ENCODE data around the gene PHTF2. TPM values are rescaled to one million over a fixed set of nuclear protein-coding genes. Genes with fewer than 3 reads are reported as not detected.
A peak's percentile ranks its signal among the peaks of the same experiment; 100 is the strongest.
"Not testable (repeated sequence)": the region's sequence is repeated elsewhere in the genome, so short reads cannot be mapped to it uniquely, and the experiment has no call there.

PHTF2 gene
- total RNA-seq, 5 donors from 2014 or later (not counting 1 experiment from before 2014, with no cell fraction given) = 19.7 to 35.8 (median 28.0) TPM

- H3K9me3 Mint-ChIP-seq = no peaks in the 10 kb centered on the region
- Histone ChIP-seq H3K27me3 (replicated peaks in 1 of 2; ENCODE audit: control insufficient read depth in 2 of 2, extremely low read depth in 1 of 2, insufficient read depth in 2 of 2, low read length in 1 of 2) (no peaks in the 10 kb centered on the region), H3K9me3 (no peaks in the 10 kb centered on the region), H3K27ac (ENCODE audit: low read length) (no peak overlapping the region), H3K4me3 (ENCODE audit: control insufficient read depth in 1 of 2, extremely low read depth in 1 of 2, low read length in 1 of 2) (no peak overlapping the region), H3K4me1 (ENCODE audit: control insufficient read depth in 1 of 2, extremely low read depth in 1 of 2, insufficient read depth in 2 of 2, low read length in 2 of 2) (no peaks in the 10 kb centered on the region), H3K36me3 (ENCODE audit: control insufficient read depth in 2 of 2, extremely low read depth in 1 of 2, insufficient read depth in 1 of 2, low read length in 1 of 2) (peaks cover 0 to 60% of the 10 kb centered on the region in 2 donors)
- H3K27ac Mint-ChIP-seq = no peak overlapping the region
- no peak for DNase-seq
- H3K36me3 Mint-ChIP-seq = peaks cover 38% of the 10 kb centered on the region
- ChIA-PET POLR2A (no interaction called here), CTCF (interaction anchor here in 1 of 2 donors (1.5 kb wide), 1 partner anchor 9 kb away, joined by 3 read pairs; no protein-coding TSS in a partner anchor)
- H3K4me1 Mint-ChIP-seq = peaks cover 3 to 7% (median 6%) of the 10 kb centered on the region in 3 donors
- H3K4me3 Mint-ChIP-seq = no peak overlapping the region
- no peaks in the 10 kb centered on the region for H3K27me3 Mint-ChIP-seq
- ATAC-seq (replicated peaks in 1 of 4) = no peak
Observed at GRCh38 chr7:77771901-77772300, 26.7 kb upstream of the PHTF2 start.

GRCh38 chr7:77778535-77778934 lies 20.0 kb upstream of the PHTF2 start:
- WGBS (ENCODE audit: insufficient coverage) = 100% methylated on average over 1 of the region's 2 CpGs
- ATAC-seq (replicated peaks in 1 of 4) (no peak), DNase-seq (no peak)
- Mint-ChIP-seq H3K36me3 (peaks cover 58% of the 10 kb centered on the region), H3K4me1 (peaks cover 0 to 11% (median 6%) of the 10 kb centered on the region in 3 donors), H3K9me3 (no peaks in the 10 kb centered on the region), H3K27me3 (no peaks in the 10 kb centered on the region), H3K4me3 (no peak overlapping the region), H3K27ac (peak overlapping the region; percentile 4 to 14)
- Histone ChIP-seq H3K27me3 (replicated peaks in 1 of 2; ENCODE audit: control insufficient read depth in 2 of 2, extremely low read depth in 1 of 2, insufficient read depth in 2 of 2, low read length in 1 of 2) (no peaks in the 10 kb centered on the region), H3K9me3 (no peaks in the 10 kb centered on the region), H3K36me3 (ENCODE audit: control insufficient read depth in 2 of 2, extremely low read depth in 1 of 2, insufficient read depth in 1 of 2, low read length in 1 of 2) (peaks cover 4 to 47% of the 10 kb centered on the region in 2 donors), H3K4me3 (ENCODE audit: control insufficient read depth in 1 of 2, extremely low read depth in 1 of 2, low read length in 1 of 2) (no peak overlapping the region), H3K27ac (ENCODE audit: low read length) (no peak overlapping the region), H3K4me1 (ENCODE audit: control insufficient read depth in 1 of 2, extremely low read depth in 1 of 2, insufficient read depth in 2 of 2, low read length in 2 of 2) (no peaks in the 10 kb centered on the region)
- ChIA-PET CTCF (no interaction called here), POLR2A (no interaction called here)

- H3K4me1 ChIP-seq (ENCODE audit: control insufficient read depth in 1 of 2, extremely low read depth in 1 of 2, insufficient read depth in 2 of 2, low read length in 2 of 2) = no peaks in the 10 kb centered on the region
- no peaks in the 10 kb centered on the region for H3K9me3 ChIP-seq
- Mint-ChIP-seq H3K36me3 (peaks cover 48% of the 10 kb centered on the region), H3K9me3 (no peaks in the 10 kb centered on the region), H3K4me3 (no peak overlapping the region), H3K27ac (no peak overlapping the region), H3K27me3 (no peaks in the 10 kb centered on the region), H3K4me1 (peaks cover 0 to 8% (median 0%) of the 10 kb centered on the region in 3 donors)
- ATAC-seq (replicated peaks in 1 of 4) = no peak
- no peak overlapping the region for H3K4me3 ChIP-seq (ENCODE audit: control insufficient read depth in 1 of 2, extremely low read depth in 1 of 2, low read length in 1 of 2)
- WGBS (ENCODE audit: insufficient coverage) = no CpG with 5 or more reads among the region's 4 CpGs
- H3K27me3 ChIP-seq (replicated peaks in 1 of 2; ENCODE audit: control insufficient read depth in 2 of 2, extremely low read depth in 1 of 2, insufficient read depth in 2 of 2, low read length in 1 of 2) = no peaks in the 10 kb centered on the region
- ChIA-PET CTCF (interaction anchor here in 1 of 2 donors (1.3 kb wide), 1 partner anchor 23 kb away, joined by 3 read pairs; no protein-coding TSS in a partner anchor), POLR2A (no interaction called here)
- DNase-seq = no peak
- peaks cover 10 to 27% of the 10 kb centered on the region in 2 donors for H3K36me3 ChIP-seq (ENCODE audit: control insufficient read depth in 2 of 2, extremely low read depth in 1 of 2, insufficient read depth in 1 of 2, low read length in 1 of 2)
- H3K27ac ChIP-seq (ENCODE audit: low read length) = no peak overlapping the region
Observed at GRCh38 chr7:77782383-77782782, 16.2 kb upstream of the PHTF2 start.

GRCh38 chr7:77783111-77783510 lies 15.5 kb upstream of the PHTF2 start:
- no peak for ATAC-seq (replicated peaks in 1 of 4)
- H3K27ac Mint-ChIP-seq = peak overlapping the region; percentile 23 to 39
- peaks cover 44% of the 10 kb centered on the region for H3K36me3 Mint-ChIP-seq

GRCh38 chr7:77783545-77783944 lies 15.0 kb upstream of the PHTF2 start:
- Histone ChIP-seq H3K4me3 (ENCODE audit: control insufficient read depth in 1 of 2, extremely low read depth in 1 of 2, low read length in 1 of 2) (no peak overlapping the region), H3K27ac (ENCODE audit: low read length) (no peak overlapping the region), H3K36me3 (ENCODE audit: control insufficient read depth in 2 of 2, extremely low read depth in 1 of 2, insufficient read depth in 1 of 2, low read length in 1 of 2) (peaks cover 7 to 23% of the 10 kb centered on the region in 2 donors), H3K9me3 (no peaks in the 10 kb centered on the region), H3K27me3 (replicated peaks in 1 of 2; ENCODE audit: control insufficient read depth in 2 of 2, extremely low read depth in 1 of 2, insufficient read depth in 2 of 2, low read length in 1 of 2) (no peaks in the 10 kb centered on the region), H3K4me1 (ENCODE audit: control insufficient read depth in 1 of 2, extremely low read depth in 1 of 2, insufficient read depth in 2 of 2, low read length in 2 of 2) (no peaks in the 10 kb centered on the region)
- Mint-ChIP-seq H3K9me3 (no peaks in the 10 kb centered on the region), H3K4me3 (no peak overlapping the region), H3K36me3 (peaks cover 39% of the 10 kb centered on the region), H3K27me3 (no peaks in the 10 kb centered on the region), H3K27ac (peak overlapping the region; percentile 23 to 39), H3K4me1 (peaks cover 0 to 8% (median 0%) of the 10 kb centered on the region in 3 donors)
- POLR2A ChIA-PET = no interaction called here
- ATAC-seq (replicated peaks in 1 of 4) = no peak
- no peak for DNase-seq
- CTCF ChIA-PET = interaction anchor here in 1 of 2 donors (1.3 kb wide), 1 partner anchor 24 kb away, joined by 3 read pairs; no protein-coding TSS in a partner anchor
- WGBS (ENCODE audit: insufficient coverage) = no CpG with 5 or more reads among the region's 3 CpGs

More at GRCh38 chr7:77783111-77783510, 15.5 kb upstream of the PHTF2 start:
- H3K9me3 ChIP-seq = no peaks in the 10 kb centered on the region
- H3K4me1 Mint-ChIP-seq = peaks cover 0 to 8% (median 0%) of the 10 kb centered on the region in 3 donors
- H3K9me3 Mint-ChIP-seq = no peaks in the 10 kb centered on the region
- H3K4me3 Mint-ChIP-seq = no peak overlapping the region
- no CpG with 5 or more reads among the region's 1 CpG for WGBS (ENCODE audit: insufficient coverage)
- no peaks in the 10 kb centered on the region for H3K27me3 ChIP-seq (replicated peaks in 1 of 2; ENCODE audit: control insufficient read depth in 2 of 2, extremely low read depth in 1 of 2, insufficient read depth in 2 of 2, low read length in 1 of 2)
- H3K36me3 ChIP-seq (ENCODE audit: control insufficient read depth in 2 of 2, extremely low read depth in 1 of 2, insufficient read depth in 1 of 2, low read length in 1 of 2) = peaks cover 10 to 27% of the 10 kb centered on the region in 2 donors
- H3K27ac ChIP-seq (ENCODE audit: low read length) = no peak overlapping the region
- no peak overlapping the region for H3K4me3 ChIP-seq (ENCODE audit: control insufficient read depth in 1 of 2, extremely low read depth in 1 of 2, low read length in 1 of 2)
- H3K4me1 ChIP-seq (ENCODE audit: control insufficient read depth in 1 of 2, extremely low read depth in 1 of 2, insufficient read depth in 2 of 2, low read length in 2 of 2) = no peaks in the 10 kb centered on the region
- DNase-seq = no peak
- POLR2A ChIA-PET = no interaction called here
- CTCF ChIA-PET = interaction anchor here in 1 of 2 donors (1.3 kb wide), 1 partner anchor 24 kb away, joined by 3 read pairs; no protein-coding TSS in a partner anchor
- H3K27me3 Mint-ChIP-seq = no peaks in the 10 kb centered on the region

- POLR2A ChIA-PET; H3K27me3 ChIP-seq (replicated peaks in 1 of 2; ENCODE audit: control insufficient read depth in 2 of 2, extremely low read depth in 1 of 2, insufficient read depth in 2 of 2, low read length in 1 of 2); H3K27ac ChIP-seq (ENCODE audit: low read length); H3K4me3 Mint-ChIP-seq; H3K4me3 ChIP-seq (ENCODE audit: control insufficient read depth in 1 of 2, extremely low read depth in 1 of 2, low read length in 1 of 2); H3K9me3 Mint-ChIP-seq; H3K27me3 Mint-ChIP-seq; ATAC-seq (replicated peaks in 1 of 4); H3K9me3 ChIP-seq; DNase-seq; CTCF ChIA-PET; H3K4me1 ChIP-seq (ENCODE audit: control insufficient read depth in 1 of 2, extremely low read depth in 1 of 2, insufficient read depth in 2 of 2, low read length in 2 of 2); H3K27ac Mint-ChIP-seq: not testable (repeated sequence)
- WGBS (ENCODE audit: insufficient coverage) = 90% methylated on average over 4 of the region's 10 CpGs
- H3K36me3 Mint-ChIP-seq = peaks cover 36% of the 10 kb centered on the region
- peaks cover 6 to 19% of the 10 kb centered on the region in 2 donors for H3K36me3 ChIP-seq (ENCODE audit: control insufficient read depth in 2 of 2, extremely low read depth in 1 of 2, insufficient read depth in 1 of 2, low read length in 1 of 2)
- peaks cover 0 to 11% (median 0%) of the 10 kb centered on the region in 3 donors for H3K4me1 Mint-ChIP-seq
Observed at GRCh38 chr7:77784426-77784825, 14.1 kb upstream of the PHTF2 start.
